GM23338 (cell line): ENCODE results near the gene CCDC134. TPM values are rescaled to one million over a fixed set of nuclear protein-coding genes. Genes with fewer than 3 reads are reported as not detected.

Experiments
- CREB1 ChIP-seq: fragments of 250-450 bp; sonication (Bioruptor Pico); IDR thresholded peaks from 2 replicates; pipeline ENCODE4 v1.5.0; 2020; ENCODE audit warnings: low read depth, mild to moderate bottlenecking, moderate library complexity
- EZH2 ChIP-seq: fragments of 200-600 bp; sonication (generic); IDR thresholded peaks from one replicate; pipeline ENCODE4 v1.8.0; 2017; ENCODE audit warnings: antibody characterized with exemption, mild to moderate bottlenecking, low read depth; ENCODE audit not compliant: unreplicated experiment
- EZH2phosphoT487 ChIP-seq: fragments of 200-600 bp; sonication (generic); IDR thresholded peaks from one replicate; pipeline ENCODE4 v1.8.1; 2018; ENCODE audit warnings: antibody characterized with exemption; ENCODE audit not compliant: unreplicated experiment
- JUNB ChIP-seq: IDR thresholded peaks from one replicate; pipeline ENCODE4 v1.6.1; 2016; ENCODE audit warnings: antibody characterized with exemption; ENCODE audit not compliant: unreplicated experiment
- REST ChIP-seq: IDR thresholded peaks from one replicate; pipeline ENCODE4 v1.6.1; 2018; ENCODE audit warnings: antibody characterized with exemption; ENCODE audit not compliant: unreplicated experiment
- STAT1 ChIP-seq: IDR thresholded peaks from one replicate; pipeline ENCODE4 v1.6.1; 2016; ENCODE audit warnings: antibody characterized with exemption; ENCODE audit not compliant: unreplicated experiment
- ZNF114 ChIP-seq: fragments of 250-450 bp; sonication (Bioruptor Pico); IDR thresholded peaks from 2 replicates; pipeline ENCODE4 v1.5.0; 2020; ENCODE audit warnings: mild to moderate bottlenecking, moderate library complexity
- ZNF331 ChIP-seq: fragments of 250-450 bp; sonication (Bioruptor Pico); IDR thresholded peaks from 2 replicates; pipeline ENCODE4 v1.5.0; 2020; ENCODE audit warnings: low read depth, mild to moderate bottlenecking, moderate library complexity
- ZNF462 ChIP-seq: fragments of 250-450 bp; sonication (Bioruptor Pico); IDR thresholded peaks from 2 replicates; pipeline ENCODE4 v1.5.0; 2020; ENCODE audit warnings: mild to moderate bottlenecking, moderate library complexity
- polyA plus RNA-seq: library from polyadenylated mRNA; unstranded; fragments of >200 nt; fragmentation: Nextera tagmentation; extraction: Ambion mirVana; gene quantifications from 2 replicates; pipeline ENCODE4 v1.2.1, GENCODE V29; 2016
- total RNA-seq: library from RNA; depleted of rRNA; stranded (reverse); fragments of >200 nt; shearing (Covaris generic); gene quantifications from 2 replicates; pipeline ENCODE4 v1.2.3, GENCODE V29; 2014

CCDC134 gene
- total and polyA plus RNA-seq, 2 experiments from 2014 or later, result 2.7 to 24.5 TPM

- no peak for TF ChIP-seq ZNF462 (CRISPR knock-in tag)
- no peak for TF ChIP-seq EZH2
- no peak for TF ChIP-seq JUNB
- TF ChIP-seq REST, result no peak
- TF ChIP-seq ZNF114 (CRISPR knock-in tag), result no peak
- TF ChIP-seq ZNF331, result no peak
- no peak for TF ChIP-seq EZH2phosphoT487
- TF ChIP-seq STAT1, result no peak
- TF ChIP-seq CREB1 (CRISPR knock-in tag), result no peak
These were observed 44.0 kb downstream of the CCDC134 start (continued) for GRCh38 chr22:41844513-41844912.
